CD14-positive monocyte (primary cell): ENCODE results near the gene THRAP3. TPM values are rescaled to one million over a fixed set of nuclear protein-coding genes. Genes with fewer than 3 reads are reported as not detected.

ENCODE experiments used
- DNase-seq, 3 donors: peaks; one replicate each; pipeline ENCODE4 v3.0.0-alpha.2; 2011 to 2022
- H2AFZ ChIP-seq: 2 replicates; pipeline ENCODE4 v1.6.0; 2012; ENCODE audit warnings: mild to moderate bottlenecking, low read depth, low read length, inconsistent platforms; ENCODE audit not compliant: insufficient read depth, poor library complexity, severe bottlenecking
- H3K27ac ChIP-seq, 2 donors: 1 replicate in 1 of 2; 2 replicates in 1 of 2; pipeline ENCODE4 v1.5.1; 2012 to 2013; ENCODE audit warnings: low read length in 2 of 2, control low read depth in 1 of 2, inconsistent platforms in 1 of 2, low read depth in 1 of 2, mild to moderate bottlenecking in 1 of 2
- H3K27me3 ChIP-seq, 2 donors: one replicate each; pipeline versions ENCODE4 v1.6.0 to v1.6.1; 2011 to 2013; ENCODE audit warnings: low read length in 2 of 2; ENCODE audit not compliant: control insufficient read depth in 2 of 2, insufficient read depth in 2 of 2
- H3K36me3 ChIP-seq, 2 donors: replicated peaks in 1 of 2; 1 replicate in 1 of 2; 2 replicates in 1 of 2; pipeline versions ENCODE4 v1.5.1 to v1.6.1; 2012 to 2013; ENCODE audit warnings: low read length in 2 of 2, control low read depth in 1 of 2, inconsistent platforms in 1 of 2, mild to moderate bottlenecking in 1 of 2; ENCODE audit not compliant: insufficient read depth in 2 of 2, control insufficient read depth in 1 of 2
- H3K4me1 ChIP-seq, 2 donors: 1 replicate in 1 of 2; 2 replicates in 1 of 2; pipeline versions ENCODE4 v1.5.1 to v1.6.1; 2012 to 2013; ENCODE audit warnings: low read length in 2 of 2, control low read depth in 1 of 2, inconsistent platforms in 1 of 2, mild to moderate bottlenecking in 1 of 2, moderate library complexity in 1 of 2; ENCODE audit not compliant: insufficient read depth in 2 of 2, control insufficient read depth in 1 of 2
- H3K4me2 ChIP-seq: replicated peaks from 2 replicates; pipeline ENCODE3; 2012; ENCODE audit warnings: low read length, moderate library complexity, mild to moderate bottlenecking; ENCODE audit not compliant: poor library complexity, severe bottlenecking; ENCODE audit errors: extremely low read depth
- H3K4me3 ChIP-seq, 3 experiments: fragments of 200-600 bp in 1 of 3; sonication (generic) in 1 of 3; replicated peaks in 1 of 3; 1 replicate in 2 of 3; 2 replicates in 1 of 3; pipeline ENCODE4 v1.5.1; 2011 to 2013; ENCODE audit warnings: low read length in 3 of 3, mild to moderate bottlenecking in 3 of 3, control low read depth in 2 of 3, low read depth in 2 of 3, inconsistent platforms in 1 of 3, moderate library complexity in 1 of 3
- H3K79me2 ChIP-seq: 2 replicates; pipeline ENCODE4 v1.6.0; 2012; ENCODE audit warnings: mild to moderate bottlenecking, control low read depth, inconsistent platforms, low read length, moderate library complexity; ENCODE audit not compliant: insufficient read depth
- H3K9ac ChIP-seq: 2 replicates; pipeline ENCODE4 v1.6.0; 2017; ENCODE audit warnings: low read length, mild to moderate bottlenecking; ENCODE audit not compliant: insufficient read depth, poor library complexity, severe bottlenecking
- H3K9me3 ChIP-seq, 2 donors: replicated peaks in 1 of 2; 1 replicate in 1 of 2; 2 replicates in 1 of 2; pipeline versions ENCODE4 v1.5.1 to v1.6.1; 2012 to 2013; ENCODE audit warnings: low read length in 2 of 2, control low read depth in 1 of 2; ENCODE audit not compliant: control insufficient read depth in 1 of 2, insufficient read depth in 1 of 2
- H4K20me1 ChIP-seq: 2 replicates; pipeline ENCODE4 v1.6.0; 2012; ENCODE audit warnings: mild to moderate bottlenecking, low read length, control low read depth, moderate library complexity; ENCODE audit not compliant: insufficient read depth
- H3K27ac Mint-ChIP-seq, 7 donors: one replicate each; pipeline ENCODE4 v1.8.0; 2020; ENCODE audit warnings: mild to moderate bottlenecking in 7 of 7, mixed read lengths in 7 of 7, moderate library complexity in 6 of 7, inconsistent platforms in 2 of 7
- H3K27me3 Mint-ChIP-seq, 3 donors: one replicate each; pipeline ENCODE4 v1.8.0; 2021 to 2022; ENCODE audit warnings: low read depth in 3 of 3, mild to moderate bottlenecking in 3 of 3, mixed read lengths in 3 of 3, moderate library complexity in 3 of 3, inconsistent platforms in 1 of 3
- H3K36me3 Mint-ChIP-seq, 2 donors: one replicate each; pipeline ENCODE4 v1.8.0; 2020; ENCODE audit warnings: mixed read lengths in 2 of 2, inconsistent platforms in 1 of 2, mild to moderate bottlenecking in 1 of 2
- H3K4me1 Mint-ChIP-seq: one replicate; pipeline ENCODE4 v1.8.0; 2020; ENCODE audit warnings: mild to moderate bottlenecking, mixed read lengths
- H3K4me3 Mint-ChIP-seq, 2 donors: one replicate each; pipeline ENCODE4 v1.8.0; 2020; ENCODE audit warnings: mild to moderate bottlenecking in 2 of 2, mixed read lengths in 2 of 2, moderate library complexity in 1 of 2
- H3K9me3 Mint-ChIP-seq, 7 donors: one replicate each; pipeline ENCODE4 v1.8.0; 2020 to 2022; ENCODE audit warnings: mixed read lengths in 7 of 7, mild to moderate bottlenecking in 6 of 7, moderate library complexity in 6 of 7, inconsistent platforms in 2 of 7
- CTCF ChIP-seq: fragments of 200-600 bp; IDR thresholded peaks from one replicate; pipeline ENCODE4 v1.8.0; 2022; ENCODE audit warnings: antibody characterized with exemption, mild to moderate bottlenecking
- WGBS: methylation state at CpG from one replicate; pipeline ENCODE4 v1.1.5; 2013; ENCODE audit warnings: missing lambda C conversion rate; ENCODE audit not compliant: insufficient coverage; 5-methylcytosine and 5-hydroxymethylcytosine counted together
- intact Hi-C, 2 donors: fragments of 100-400 bp; cut with micrococcal nuclease; formaldehyde crosslinking; loops; one replicate each; pipeline versions ENCODE4 v1.15.0 to v1.15.1; 2023
- polyA plus RNA-seq, 3 donors: library from polyadenylated mRNA; depleted of rRNA in 1 of 3; unstranded in 2 of 3; stranded (reverse) in 1 of 3; fragments of 300-500 nt in 2 of 3; fragments of >200 nt in 1 of 3; fragmentation: Illumina TruSeq in 2 of 3; gene quantifications; 1 replicate in 2 of 3; 2 replicates in 1 of 3; pipeline ENCODE4 v1.2.3, GENCODE V29; 2012 to 2021

Gene THRAP3
- polyA plus RNA-seq, 3 donors: 30.1 to 63.4 (median 35.7) TPM

DNA sequence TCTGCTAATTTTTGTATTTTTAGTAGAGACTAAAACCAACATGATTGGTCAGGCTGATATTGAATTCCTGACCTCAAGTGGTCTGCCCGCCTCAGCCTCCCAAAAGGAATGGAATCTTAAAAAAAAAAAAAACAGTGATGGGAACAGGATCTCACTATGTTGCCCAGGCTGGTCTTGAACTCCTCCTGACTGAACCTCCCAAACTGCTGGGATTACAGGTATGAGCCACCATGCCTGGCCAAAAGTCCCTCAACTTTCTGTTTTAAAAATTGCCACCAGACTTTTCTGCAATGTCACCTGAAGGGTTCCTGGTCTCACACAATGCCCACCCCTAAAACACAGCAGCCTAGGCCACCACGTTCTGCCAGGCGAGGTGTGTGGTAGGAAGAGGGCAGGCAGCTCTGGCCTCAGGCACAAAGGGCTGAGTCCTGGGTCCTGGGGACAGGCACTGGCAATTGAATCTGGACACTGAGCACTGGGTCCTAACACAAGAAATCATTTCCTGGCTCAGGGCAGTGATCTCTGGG lies 21.2 kb upstream of the THRAP3 start:
- Histone ChIP-seq H3K4me2 (peak overlapping the region; percentile 61), H3K36me3 (no peaks in the 10 kb centered on the region), H3K4me3 (peak overlapping the region in 1 of 3 experiments; percentile 54), H3K79me2 (no peaks in the 10 kb centered on the region), H2AFZ (peak overlapping the region; percentile 90), H3K9me3 (no peaks in the 10 kb centered on the region), H3K27me3 (no peaks in the 10 kb centered on the region), H3K27ac (peak overlapping the region; percentile 87 to 92), H3K9ac (peak overlapping the region; percentile 54), H3K4me1 (peaks cover 20 to 23% of the 10 kb centered on the region in 2 donors), H4K20me1 (no peaks in the 10 kb centered on the region)
- TF ChIP-seq CTCF: no peak
- 58% methylated on average over 3 of the region's 3 CpGs for WGBS
- H3K27ac Mint-ChIP-seq: peak overlapping the region; percentile 87 to 98 (median 97)
- peaks cover 22% of the 10 kb centered on the region for H3K4me1 Mint-ChIP-seq
- no peaks in the 10 kb centered on the region for H3K36me3 Mint-ChIP-seq
- H3K9me3 Mint-ChIP-seq: peaks cover 0 to 2% (median 0%) of the 10 kb centered on the region in 7 donors
- peaks cover 0 to 6% (median 0%) of the 10 kb centered on the region in 3 donors for H3K27me3 Mint-ChIP-seq
- intact Hi-C loops: no loop called here
- no peak for DNase-seq
- peak overlapping the region in 1 of 2 donors; percentile 67 for H3K4me3 Mint-ChIP-seq

- DNase-seq: peak; percentile 86 to 90 (median 87)
- Mint-ChIP-seq H3K4me3 (peak overlapping the region in 1 of 2 donors; percentile 67), H3K9me3 (peaks cover 0 to 2% (median 0%) of the 10 kb centered on the region in 7 donors), H3K27ac (peak overlapping the region; percentile 87 to 98 (median 97)), H3K4me1 (peaks cover 22% of the 10 kb centered on the region), H3K27me3 (peaks cover 0 to 6% (median 3%) of the 10 kb centered on the region in 3 donors), H3K36me3 (no peaks in the 10 kb centered on the region)
- Histone ChIP-seq H3K79me2 (no peaks in the 10 kb centered on the region), H4K20me1 (no peaks in the 10 kb centered on the region), H3K4me3 (peak overlapping the region in 1 of 3 experiments; percentile 54), H3K27ac (peak overlapping the region; percentile 87 to 92), H3K4me2 (peak overlapping the region; percentile 61), H3K9me3 (no peaks in the 10 kb centered on the region), H3K4me1 (peaks cover 20 to 23% of the 10 kb centered on the region in 2 donors), H3K36me3 (no peaks in the 10 kb centered on the region), H3K27me3 (no peaks in the 10 kb centered on the region), H2AFZ (peak overlapping the region; percentile 90), H3K9ac (peak overlapping the region; percentile 54)
- 15% methylated on average over 4 of the region's 10 CpGs for WGBS
- no peak for TF ChIP-seq CTCF
- intact Hi-C loops: no loop called here
Observed at GRCh38 chr1:36203554-36204346, 20.5 kb upstream of the THRAP3 start.
